SK-N-SH (cell line): ENCODE results near the gene CEP112. TPM values are rescaled to one million over a fixed set of nuclear protein-coding genes. Genes with fewer than 3 reads are reported as not detected.

Source experiments
- CTCF ChIA-PET: fragments of 300-600, 350-600 bp; formaldehyde crosslinking; extraction: SDS; loops from one replicate; lab custom pipeline; 2021; lab: Yijun Ruan, JAX
- POLR2A ChIA-PET: fragments of 350-600 bp; sonication (Branson Sonifier 250); formaldehyde crosslinking; extraction: SDS; loops from one replicate; lab custom pipeline; 2020; ENCODE audit warnings: antibody characterized with exemption, inconsistent platforms; lab: Yijun Ruan, JAX
- DNase-seq: peaks from one replicate; pipeline ENCODE4 v3.0.0; 2012
- H2AFZ ChIP-seq: fragments of 200-600 bp; sonication (generic); 2 replicates; pipeline ENCODE4 v1.8.1; 2016; ENCODE audit warnings: antibody characterized with exemption, mild to moderate bottlenecking, low read depth
- H3F3A ChIP-seq: fragments of 200-600 bp; sonication (generic); replicated peaks from 2 replicates; pipeline ENCODE3; 2016; ENCODE audit warnings: antibody characterized with exemption, mild to moderate bottlenecking; ENCODE audit not compliant: insufficient read depth
- H3K27ac ChIP-seq, 2 experiments: fragments of 200-500 bp in 1 of 2; fragments of 200-600 bp in 1 of 2; sonication (Bioruptor generic) in 1 of 2; sonication (generic), shearing (Covaris generic) in 1 of 2; 2 replicates each; pipeline versions ENCODE4 v1.5.1 to v1.6.1; 2014 to 2016; ENCODE audit warnings: low read depth in 2 of 2, inconsistent platforms in 1 of 2, low read length in 1 of 2, mild to moderate bottlenecking in 1 of 2, mixed read lengths in 1 of 2
- H3K27me3 ChIP-seq: fragments of 200-600 bp; sonication (generic), shearing (Covaris generic); 2 replicates; pipeline ENCODE4 v1.6.1; 2016; ENCODE audit warnings: mixed run types; ENCODE audit not compliant: insufficient read depth
- H3K36me3 ChIP-seq, 2 experiments: fragments of 200-500 bp in 1 of 2; fragments of 200-600 bp in 1 of 2; sonication (Bioruptor generic) in 1 of 2; sonication (generic) in 1 of 2; replicated peaks in 1 of 2; 2 replicates each; pipeline versions ENCODE3 to v1.5.1; 2014 to 2016; ENCODE audit warnings: low read length in 1 of 2, mild to moderate bottlenecking in 1 of 2; ENCODE audit not compliant: insufficient read depth in 2 of 2, control insufficient read depth in 1 of 2
- H3K4me1 ChIP-seq, 2 experiments: fragments of 200-500 bp in 1 of 2; fragments of 200-600 bp in 1 of 2; sonication (Bioruptor generic) in 1 of 2; sonication (generic), shearing (Covaris generic) in 1 of 2; 2 replicates each; pipeline versions ENCODE4 v1.5.1 to v1.6.1; 2014 to 2016; ENCODE audit warnings: low read depth in 1 of 2, low read length in 1 of 2, mixed run types in 1 of 2; ENCODE audit not compliant: insufficient read depth in 2 of 2, control insufficient read depth in 1 of 2
- H3K4me2 ChIP-seq: fragments of 200-600 bp; sonication (generic), shearing (Covaris generic); 2 replicates; pipeline ENCODE4 v1.6.1; 2017; ENCODE audit warnings: mixed run types
- H3K4me3 ChIP-seq, 2 experiments: fragments of 200-500 bp in 1 of 2; fragments of 200-600 bp in 1 of 2; sonication (Bioruptor generic) in 1 of 2; sonication (generic), shearing (Covaris generic) in 1 of 2; 2 replicates each; pipeline versions ENCODE4 v1.5.1 to v1.8.1; 2014 to 2016; ENCODE audit warnings: low read depth in 2 of 2, inconsistent platforms in 1 of 2, low read length in 1 of 2, mild to moderate bottlenecking in 1 of 2, mixed read lengths in 1 of 2, moderate library complexity in 1 of 2
- H3K79me2 ChIP-seq: fragments of 200-600 bp; sonication (generic); 2 replicates; pipeline ENCODE4 v1.8.1; 2017; ENCODE audit warnings: mild to moderate bottlenecking; ENCODE audit not compliant: insufficient read depth
- H3K9ac ChIP-seq: fragments of 200-600 bp; sonication (generic); 2 replicates; pipeline ENCODE4 v1.6.1; 2017; ENCODE audit warnings: mixed run types
- H3K9me2 ChIP-seq: fragments of 200-600 bp; sonication (generic); 2 replicates; pipeline ENCODE4 v1.6.1; 2017; ENCODE audit warnings: mixed run types
- H3K9me3 ChIP-seq: fragments of 200-600 bp; sonication (generic); 2 replicates; pipeline ENCODE4 v1.6.1; 2017; ENCODE audit warnings: mixed run types, mild to moderate bottlenecking, moderate library complexity
- H4K20me1 ChIP-seq: fragments of 200-600 bp; sonication (generic); 2 replicates; pipeline ENCODE4 v1.6.1; 2017; ENCODE audit warnings: mild to moderate bottlenecking, mixed run types; ENCODE audit not compliant: insufficient read depth
- CHD2 ChIP-seq: fragments of 150-350 bp; IDR thresholded peaks from 2 replicates; pipeline ENCODE4 v1.6.1; 2018; ENCODE audit warnings: low read length; ENCODE audit not compliant: partially characterized antibody
- ELF1 ChIP-seq: IDR thresholded peaks from 2 replicates; pipeline ENCODE4 v1.4.0; 2012
- EP300 ChIP-seq, 2 experiments: IDR thresholded peaks; 2 replicates each; pipeline versions ENCODE4 v1.4.0 to v1.6.1; 2012; ENCODE audit warnings: borderline replicate concordance in 1 of 2, low read depth in 1 of 2, low read length in 1 of 2
- FOSL2 ChIP-seq: IDR thresholded peaks from 2 replicates; pipeline ENCODE4 v1.4.0; 2012; ENCODE audit warnings: low read depth, mild to moderate bottlenecking, moderate library complexity, borderline replicate concordance
- FOXJ3 ChIP-seq: sonication (generic); formaldehyde crosslinking; IDR thresholded peaks from 2 replicates; pipeline ENCODE4 v1.5.1; 2020; ENCODE audit warnings: mild to moderate bottlenecking, missing genetic modification reagents
- GABPA ChIP-seq: IDR thresholded peaks from 2 replicates; pipeline ENCODE4 v1.4.0; 2012; ENCODE audit warnings: low read depth, mild to moderate bottlenecking
- GATA2 ChIP-seq: sonication (generic); formaldehyde crosslinking; IDR thresholded peaks from 2 replicates; pipeline ENCODE4 v1.5.0; 2020; ENCODE audit warnings: mild to moderate bottlenecking, missing genetic modification reagents
- JUND ChIP-seq: IDR thresholded peaks from 2 replicates; pipeline ENCODE4 v1.4.0; 2012
- MEF2A ChIP-seq: IDR thresholded peaks from 2 replicates; pipeline ENCODE4 v1.4.0; 2012; ENCODE audit warnings: low read depth, borderline replicate concordance
- MXI1 ChIP-seq: IDR thresholded peaks from 2 replicates; pipeline ENCODE4 v1.6.1; 2012; ENCODE audit warnings: mild to moderate bottlenecking, low read depth, low read length, improper control_type of control experiment
- NRF1 ChIP-seq: IDR thresholded peaks from 2 replicates; pipeline ENCODE4 v1.6.1; 2012; ENCODE audit warnings: low read depth, mild to moderate bottlenecking, low read length
- POLR2AphosphoS5 ChIP-seq: IDR thresholded peaks from 2 replicates; pipeline ENCODE4 v1.6.1; 2012; ENCODE audit warnings: low read depth, low read length
- RAD21 ChIP-seq: IDR thresholded peaks from 2 replicates; pipeline ENCODE4 v1.6.1; 2012; ENCODE audit warnings: mild to moderate bottlenecking, low read length
- RCOR1 ChIP-seq: fragments of 150-350 bp; IDR thresholded peaks from 2 replicates; pipeline ENCODE4 v1.6.1; 2017; ENCODE audit warnings: antibody characterized with exemption, low read length
- RXRA ChIP-seq: IDR thresholded peaks from 2 replicates; pipeline ENCODE4 v1.4.0; 2012; ENCODE audit warnings: low read depth, mild to moderate bottlenecking, borderline replicate concordance
- SIN3A ChIP-seq: IDR thresholded peaks from 2 replicates; pipeline ENCODE4 v1.6.1; 2012; ENCODE audit warnings: low read depth, mild to moderate bottlenecking, low read length, moderate library complexity, borderline replicate concordance
- TAF1 ChIP-seq: IDR thresholded peaks from 2 replicates; pipeline ENCODE4 v1.6.1; 2012; ENCODE audit warnings: low read depth, mild to moderate bottlenecking, low read length, moderate library complexity, borderline replicate concordance
- WGBS: methylation state at CpG from one replicate; pipeline ENCODE4 v1.1.6; 2017; ENCODE audit warnings: low lambda C conversion rate; 5-methylcytosine and 5-hydroxymethylcytosine counted together
- polyA plus RNA-seq, 3 experiments: library from polyadenylated mRNA; depleted of rRNA; stranded (reverse); fragments of >200 nt; gene quantifications; 2 replicates each; pipeline ENCODE4 v1.2.3, GENCODE V29; 2012
- TF ChIP-seq, protein P1 (sequence below): IDR thresholded peaks from 2 replicates; pipeline ENCODE4 v1.6.1; 2012; ENCODE audit warnings: mild to moderate bottlenecking, low read depth, low read length, moderate library complexity
- TF ChIP-seq, protein P2 (sequence below): fragments of 200-600 bp; sonication (generic); IDR thresholded peaks from 2 replicates; pipeline ENCODE4 v1.6.1; 2017; ENCODE audit warnings: antibody characterized with exemption, mild to moderate bottlenecking, moderate library complexity
- TF ChIP-seq, protein P3 (sequence below): IDR thresholded peaks from 2 replicates; pipeline ENCODE4 v1.4.0; 2012; ENCODE audit warnings: low read depth, borderline replicate concordance
- TF ChIP-seq, protein P4 (sequence below): fragments of 150-350 bp; IDR thresholded peaks from 2 replicates; pipeline ENCODE4 v1.6.1; 2016; ENCODE audit warnings: mild to moderate bottlenecking, low read depth, low read length
- TF ChIP-seq, protein P5 (sequence below): IDR thresholded peaks from 2 replicates; pipeline ENCODE4 v1.4.0; 2012; ENCODE audit warnings: low read depth
- TF ChIP-seq, protein P6 (sequence below): IDR thresholded peaks from 2 replicates; pipeline ENCODE4; 2012

CEP112 gene
- polyA plus RNA-seq, 1 of the 3 experiments (the other 2 are of a cell fraction), result 7.9 TPM

DNA sequence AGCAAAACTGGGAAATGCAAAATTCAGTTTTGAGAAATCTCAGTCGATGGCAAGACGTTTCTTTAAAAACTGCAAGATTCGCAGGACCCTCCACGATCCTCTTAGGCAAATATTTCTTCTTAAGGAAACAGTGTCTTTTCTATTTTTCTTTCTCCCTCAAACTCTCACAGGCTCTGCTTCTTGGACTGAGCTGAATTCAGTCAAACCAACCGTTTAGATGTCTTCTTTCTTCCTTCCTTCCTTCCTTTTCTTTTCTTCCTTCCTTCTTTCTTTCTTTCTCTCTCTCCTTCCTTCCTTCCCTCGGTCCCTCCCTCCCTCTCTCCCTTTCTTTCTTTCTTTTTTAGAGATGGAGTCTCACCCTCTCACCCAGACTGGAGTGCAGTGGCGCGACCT is 563.3 kb downstream of the CEP112 start (continued):
- TF ChIP-seq FOSL2 (no peak), RAD21 (no peak), EP300 (IDR thresholded peaks at IDR 0.05; ENCODE audit: borderline replicate concordance in 1 of 2, low read depth in 1 of 2, low read length in 1 of 2) (no peak), SIN3A (no peak)
- TF ChIP-seq, all 33 proteins: peak for 0

DNA sequence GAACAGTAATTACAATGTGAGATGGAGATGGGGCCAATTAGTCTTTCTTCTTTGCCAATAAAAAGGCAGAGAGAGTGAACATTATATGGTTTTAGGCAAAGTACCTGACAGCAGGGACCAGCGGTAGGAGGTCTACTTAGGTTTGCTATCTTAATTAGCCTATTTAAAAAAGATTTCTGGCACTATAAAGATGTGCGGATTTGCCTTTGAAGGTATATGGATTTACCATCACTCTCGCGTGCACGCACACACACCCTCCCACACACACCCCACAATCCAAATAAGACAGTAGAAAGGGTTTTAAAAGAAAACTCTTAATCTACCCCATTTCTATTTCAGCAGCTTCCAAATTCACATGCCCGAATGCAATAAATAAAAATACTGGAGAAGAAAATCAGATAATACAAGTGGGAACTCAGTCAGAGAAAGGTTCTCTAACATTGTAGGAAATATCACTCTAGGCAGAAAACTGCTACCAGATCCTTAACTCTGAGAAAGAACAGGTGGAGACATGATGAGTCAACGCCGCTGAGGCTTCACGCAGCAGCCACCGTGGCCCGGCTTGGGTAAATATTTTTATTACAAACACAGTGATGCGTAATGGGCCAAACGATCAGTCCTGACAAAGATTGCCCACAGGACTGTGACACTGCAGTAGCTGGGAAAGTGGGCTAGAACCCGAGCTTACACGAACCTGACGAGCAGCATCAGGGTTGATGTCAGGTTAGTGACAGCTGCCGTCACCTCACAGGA is 563.9 kb downstream of the CEP112 start:
- no peaks in the 10 kb centered on the region for H3K4me1 ChIP-seq
- 77% methylated on average over 17 of the region's 17 CpGs for WGBS
- no peak overlapping the region for H3K9ac ChIP-seq
- no peaks in the 10 kb centered on the region for H3K36me3 ChIP-seq
- H3K27me3 ChIP-seq, result no peaks in the 10 kb centered on the region
- no peaks in the 10 kb centered on the region for H3K9me2 ChIP-seq
- no peaks in the 10 kb centered on the region for H3K79me2 ChIP-seq
- CTCF ChIA-PET, result no interaction called here
- no peak overlapping the region for H3K4me2 ChIP-seq
- no peaks in the 10 kb centered on the region for H3F3A ChIP-seq
- H4K20me1 ChIP-seq, result no peaks in the 10 kb centered on the region
- no peak overlapping the region for H3K27ac ChIP-seq
- H2AFZ ChIP-seq, result no peak overlapping the region
- no peak for DNase-seq
- H3K9me3 ChIP-seq, result no peaks in the 10 kb centered on the region
- H3K4me3 ChIP-seq, result no peak overlapping the region
- POLR2A ChIA-PET, result no interaction called here
- TF ChIP-seq EP300 (IDR thresholded peaks at IDR 0.05; ENCODE audit: borderline replicate concordance in 1 of 2, low read depth in 1 of 2, low read length in 1 of 2), result 0 out of 4 replicates have a peak, but pooled peaks of 1 of the 2 experiments have one; percentile 13
- TF ChIP-seq GATA2 (CRISPR knock-in tag), result no peak
- TF ChIP-seq, protein P1, sequence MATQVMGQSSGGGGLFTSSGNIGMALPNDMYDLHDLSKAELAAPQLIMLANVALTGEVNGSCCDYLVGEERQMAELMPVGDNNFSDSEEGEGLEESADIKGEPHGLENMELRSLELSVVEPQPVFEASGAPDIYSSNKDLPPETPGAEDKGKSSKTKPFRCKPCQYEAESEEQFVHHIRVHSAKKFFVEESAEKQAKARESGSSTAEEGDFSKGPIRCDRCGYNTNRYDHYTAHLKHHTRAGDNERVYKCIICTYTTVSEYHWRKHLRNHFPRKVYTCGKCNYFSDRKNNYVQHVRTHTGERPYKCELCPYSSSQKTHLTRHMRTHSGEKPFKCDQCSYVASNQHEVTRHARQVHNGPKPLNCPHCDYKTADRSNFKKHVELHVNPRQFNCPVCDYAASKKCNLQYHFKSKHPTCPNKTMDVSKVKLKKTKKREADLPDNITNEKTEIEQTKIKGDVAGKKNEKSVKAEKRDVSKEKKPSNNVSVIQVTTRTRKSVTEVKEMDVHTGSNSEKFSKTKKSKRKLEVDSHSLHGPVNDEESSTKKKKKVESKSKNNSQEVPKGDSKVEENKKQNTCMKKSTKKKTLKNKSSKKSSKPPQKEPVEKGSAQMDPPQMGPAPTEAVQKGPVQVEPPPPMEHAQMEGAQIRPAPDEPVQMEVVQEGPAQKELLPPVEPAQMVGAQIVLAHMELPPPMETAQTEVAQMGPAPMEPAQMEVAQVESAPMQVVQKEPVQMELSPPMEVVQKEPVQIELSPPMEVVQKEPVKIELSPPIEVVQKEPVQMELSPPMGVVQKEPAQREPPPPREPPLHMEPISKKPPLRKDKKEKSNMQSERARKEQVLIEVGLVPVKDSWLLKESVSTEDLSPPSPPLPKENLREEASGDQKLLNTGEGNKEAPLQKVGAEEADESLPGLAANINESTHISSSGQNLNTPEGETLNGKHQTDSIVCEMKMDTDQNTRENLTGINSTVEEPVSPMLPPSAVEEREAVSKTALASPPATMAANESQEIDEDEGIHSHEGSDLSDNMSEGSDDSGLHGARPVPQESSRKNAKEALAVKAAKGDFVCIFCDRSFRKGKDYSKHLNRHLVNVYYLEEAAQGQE, result no peak
- TF ChIP-seq, protein P2, sequence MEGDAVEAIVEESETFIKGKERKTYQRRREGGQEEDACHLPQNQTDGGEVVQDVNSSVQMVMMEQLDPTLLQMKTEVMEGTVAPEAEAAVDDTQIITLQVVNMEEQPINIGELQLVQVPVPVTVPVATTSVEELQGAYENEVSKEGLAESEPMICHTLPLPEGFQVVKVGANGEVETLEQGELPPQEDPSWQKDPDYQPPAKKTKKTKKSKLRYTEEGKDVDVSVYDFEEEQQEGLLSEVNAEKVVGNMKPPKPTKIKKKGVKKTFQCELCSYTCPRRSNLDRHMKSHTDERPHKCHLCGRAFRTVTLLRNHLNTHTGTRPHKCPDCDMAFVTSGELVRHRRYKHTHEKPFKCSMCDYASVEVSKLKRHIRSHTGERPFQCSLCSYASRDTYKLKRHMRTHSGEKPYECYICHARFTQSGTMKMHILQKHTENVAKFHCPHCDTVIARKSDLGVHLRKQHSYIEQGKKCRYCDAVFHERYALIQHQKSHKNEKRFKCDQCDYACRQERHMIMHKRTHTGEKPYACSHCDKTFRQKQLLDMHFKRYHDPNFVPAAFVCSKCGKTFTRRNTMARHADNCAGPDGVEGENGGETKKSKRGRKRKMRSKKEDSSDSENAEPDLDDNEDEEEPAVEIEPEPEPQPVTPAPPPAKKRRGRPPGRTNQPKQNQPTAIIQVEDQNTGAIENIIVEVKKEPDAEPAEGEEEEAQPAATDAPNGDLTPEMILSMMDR, result no peak
- no peak for TF ChIP-seq ELF1
- TF ChIP-seq GABPA, result no peak
- TF ChIP-seq FOSL2, result peak; percentile 40; the same call in 1 of the 2 replicates
- no peak for TF ChIP-seq CHD2
- no peak for TF ChIP-seq POLR2AphosphoS5
- no peak for TF ChIP-seq RXRA
- TF ChIP-seq, protein P3, sequence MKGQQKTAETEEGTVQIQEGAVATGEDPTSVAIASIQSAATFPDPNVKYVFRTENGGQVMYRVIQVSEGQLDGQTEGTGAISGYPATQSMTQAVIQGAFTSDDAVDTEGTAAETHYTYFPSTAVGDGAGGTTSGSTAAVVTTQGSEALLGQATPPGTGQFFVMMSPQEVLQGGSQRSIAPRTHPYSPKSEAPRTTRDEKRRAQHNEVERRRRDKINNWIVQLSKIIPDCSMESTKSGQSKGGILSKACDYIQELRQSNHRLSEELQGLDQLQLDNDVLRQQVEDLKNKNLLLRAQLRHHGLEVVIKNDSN, result no peak
- no peak for TF ChIP-seq MXI1
- no peak for TF ChIP-seq RAD21
- no peak for TF ChIP-seq TAF1
- peak; percentile 37; the same call in 1 of the 2 replicates for TF ChIP-seq JUND
- TF ChIP-seq, protein P4, sequence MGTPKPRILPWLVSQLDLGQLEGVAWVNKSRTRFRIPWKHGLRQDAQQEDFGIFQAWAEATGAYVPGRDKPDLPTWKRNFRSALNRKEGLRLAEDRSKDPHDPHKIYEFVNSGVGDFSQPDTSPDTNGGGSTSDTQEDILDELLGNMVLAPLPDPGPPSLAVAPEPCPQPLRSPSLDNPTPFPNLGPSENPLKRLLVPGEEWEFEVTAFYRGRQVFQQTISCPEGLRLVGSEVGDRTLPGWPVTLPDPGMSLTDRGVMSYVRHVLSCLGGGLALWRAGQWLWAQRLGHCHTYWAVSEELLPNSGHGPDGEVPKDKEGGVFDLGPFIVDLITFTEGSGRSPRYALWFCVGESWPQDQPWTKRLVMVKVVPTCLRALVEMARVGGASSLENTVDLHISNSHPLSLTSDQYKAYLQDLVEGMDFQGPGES, result no peak
- no peak for TF ChIP-seq MEF2A
- no peak for TF ChIP-seq FOXJ3 (CRISPR knock-in tag)
- no peak for TF ChIP-seq RCOR1
- TF ChIP-seq NRF1, result no peak
- TF ChIP-seq, protein P5, sequence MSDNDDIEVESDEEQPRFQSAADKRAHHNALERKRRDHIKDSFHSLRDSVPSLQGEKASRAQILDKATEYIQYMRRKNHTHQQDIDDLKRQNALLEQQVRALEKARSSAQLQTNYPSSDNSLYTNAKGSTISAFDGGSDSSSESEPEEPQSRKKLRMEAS, result no peak
- TF ChIP-seq, protein P6, sequence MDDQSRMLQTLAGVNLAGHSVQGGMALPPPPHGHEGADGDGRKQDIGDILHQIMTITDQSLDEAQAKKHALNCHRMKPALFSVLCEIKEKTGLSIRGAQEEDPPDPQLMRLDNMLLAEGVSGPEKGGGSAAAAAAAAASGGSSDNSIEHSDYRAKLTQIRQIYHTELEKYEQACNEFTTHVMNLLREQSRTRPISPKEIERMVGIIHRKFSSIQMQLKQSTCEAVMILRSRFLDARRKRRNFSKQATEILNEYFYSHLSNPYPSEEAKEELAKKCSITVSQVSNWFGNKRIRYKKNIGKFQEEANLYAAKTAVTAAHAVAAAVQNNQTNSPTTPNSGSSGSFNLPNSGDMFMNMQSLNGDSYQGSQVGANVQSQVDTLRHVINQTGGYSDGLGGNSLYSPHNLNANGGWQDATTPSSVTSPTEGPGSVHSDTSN, result peak; percentile 56
